SH-SY5Y (cell line): ENCODE results near the gene BABAM1.

Experiments used
- GATA2 ChIP-seq: IDR thresholded peaks from 2 replicates; pipeline ENCODE4 v1.6.1; 2011; ENCODE audit warnings: mild to moderate bottlenecking, low read depth, low read length
- GATA3 ChIP-seq: IDR thresholded peaks from 2 replicates; pipeline ENCODE4 v1.6.1; 2011; ENCODE audit warnings: low read depth, mild to moderate bottlenecking, low read length, moderate library complexity

- TF ChIP-seq GATA2: no peak
- no peak for TF ChIP-seq GATA3
Measured at GRCh38 chr19:17319473-17320238, 52.4 kb downstream of the BABAM1 start.
